HepG2 (cell line): ENCODE data around the gene CDC6. TPM values are rescaled to one million over a fixed set of nuclear protein-coding genes. Genes with fewer than 3 reads are reported as not detected.

Experiments used
- BRCA1 ChIP-seq: sonication (generic); formaldehyde crosslinking; IDR thresholded peaks from 2 replicates; pipeline ENCODE4 v1.4.0; 2020; ENCODE audit warnings: missing genetic modification reagents
- CBX1 ChIP-seq: IDR thresholded peaks from one replicate; pipeline ENCODE4 v1.6.1; 2016; ENCODE audit warnings: antibody characterized with exemption, low read depth
- CC2D1A ChIP-seq: sonication (generic); formaldehyde crosslinking; IDR thresholded peaks from 2 replicates; pipeline ENCODE4 v1.8.1; 2023; ENCODE audit warnings: mild to moderate bottlenecking, missing genetic modification reagents
- GMEB1 ChIP-seq: sonication (generic); formaldehyde crosslinking; IDR thresholded peaks from 2 replicates; pipeline ENCODE4 v1.5.1; 2020; ENCODE audit warnings: missing genetic modification reagents, mild to moderate bottlenecking, borderline replicate concordance
- KDM3A ChIP-seq: IDR thresholded peaks from 2 replicates; pipeline ENCODE4 v1.6.1; 2018; ENCODE audit warnings: low read depth, missing compliant biosample characterization
- MTA1 ChIP-seq: sonication (generic); formaldehyde crosslinking; IDR thresholded peaks from 2 replicates; pipeline ENCODE4 v1.4.0; 2020; ENCODE audit warnings: missing genetic modification reagents, mild to moderate bottlenecking, borderline replicate concordance
- NFATC3 ChIP-seq: sonication (generic); formaldehyde crosslinking; IDR thresholded peaks from 2 replicates; pipeline ENCODE4 v1.5.1; 2020; ENCODE audit warnings: mild to moderate bottlenecking, missing genetic modification reagents
- NR2F2 ChIP-seq: IDR thresholded peaks from 2 replicates; pipeline ENCODE4 v1.6.1; 2012; ENCODE audit warnings: low read depth, inconsistent platforms, borderline replicate concordance
- PAF1 ChIP-seq: IDR thresholded peaks from 2 replicates; pipeline ENCODE4 v1.6.1; 2016; ENCODE audit warnings: missing genetic modification reagents, missing compliant biosample characterization
- SMAD1 ChIP-seq: sonication (generic); formaldehyde crosslinking; IDR thresholded peaks from 2 replicates; pipeline ENCODE4 v1.4.0; 2020; ENCODE audit warnings: missing genetic modification reagents, low read depth, mild to moderate bottlenecking, borderline replicate concordance
- SNAI1 ChIP-seq: sonication (generic); formaldehyde crosslinking; IDR thresholded peaks from 2 replicates; pipeline ENCODE4 v1.5.0; 2020; ENCODE audit warnings: mild to moderate bottlenecking, missing genetic modification reagents, borderline replicate concordance
- SOX13 ChIP-seq, 3 experiments: fragments of 450-650 bp in 1 of 3; sonication (generic) in 1 of 3; formaldehyde crosslinking in 1 of 3; IDR thresholded peaks in 2 of 3; conservative IDR thresholded peaks in 1 of 3; 2 replicates each; pipeline versions ENCODE4 v1.5.0 to v1.6.1; 2016 to 2020; ENCODE audit warnings: antibody characterized with exemption in 1 of 3, mild to moderate bottlenecking in 1 of 3, missing compliant biosample characterization in 1 of 3, missing genetic modification reagents in 1 of 3, moderate library complexity in 1 of 3
- TCF12 ChIP-seq, 2 experiments: fragments of 450-650 bp in 1 of 2; sonication (generic) in 1 of 2; formaldehyde crosslinking in 1 of 2; IDR thresholded peaks; 2 replicates each; pipeline versions ENCODE4 v1.6.1 to v1.8.0; 2017 to 2022; ENCODE audit warnings: antibody characterized with exemption in 1 of 2, mild to moderate bottlenecking in 1 of 2, missing genetic modification reagents in 1 of 2, moderate library complexity in 1 of 2
- YY1 ChIP-seq: IDR thresholded peaks from 2 replicates; pipeline ENCODE4 v1.6.1; 2011; ENCODE audit warnings: low read length, low read depth, moderate library complexity, mild to moderate bottlenecking; ENCODE audit not compliant: insufficient read depth, insufficient replicate concordance
- ZBTB3 ChIP-seq: sonication (generic); formaldehyde crosslinking; IDR thresholded peaks from 2 replicates; pipeline ENCODE4 v1.4.0; 2020; ENCODE audit warnings: low read depth, mild to moderate bottlenecking, moderate library complexity, missing genetic modification reagents, borderline replicate concordance
- ZBTB7A ChIP-seq: sonication (generic); formaldehyde crosslinking; IDR thresholded peaks from 2 replicates; pipeline ENCODE4 v1.8.0; 2022; ENCODE audit warnings: mild to moderate bottlenecking, missing genetic modification reagents
- ZBTB7B ChIP-seq: sonication (generic); formaldehyde crosslinking; IDR thresholded peaks from 2 replicates; pipeline ENCODE4 v1.4.0; 2020; ENCODE audit warnings: missing genetic modification reagents
- ZNF225 ChIP-seq: sonication (generic); formaldehyde crosslinking; IDR thresholded peaks from 2 replicates; pipeline ENCODE4 v1.4.0; 2020; ENCODE audit warnings: mild to moderate bottlenecking, missing genetic modification reagents
- ZNF326 ChIP-seq: sonication (generic); formaldehyde crosslinking; IDR thresholded peaks from 2 replicates; pipeline ENCODE4 v1.4.0; 2020; ENCODE audit warnings: missing genetic modification reagents, borderline replicate concordance
- polyA plus RNA-seq, 8 experiments: library from polyadenylated mRNA; depleted of rRNA in 3 of 8; stranded (reverse) in 7 of 8; unstranded in 1 of 8; fragments of >200 nt; fragmentation: Illumina TruSeq in 4 of 8; extraction: Trizol in 4 of 8; gene quantifications; 2 replicates each; pipeline versions ENCODE4 v1.2.1 to v1.2.3, GENCODE V29; 2011 to 2016; ENCODE audit warnings: low read depth in 4 of 8, missing spikeins in 1 of 8, mixed read lengths in 1 of 8; ENCODE audit not compliant: insufficient read depth in 1 of 8
- total RNA-seq, 5 experiments: library from RNA; depleted of rRNA; stranded (reverse); fragments of >200 nt; fragmentation: Illumina TruSeq; extraction: Trizol; gene quantifications; 2 replicates each; pipeline ENCODE4 v1.2.3, GENCODE V29; 2016; ENCODE audit warnings: low read depth in 1 of 5
- TF ChIP-seq, protein P1 (sequence below): sonication (generic); formaldehyde crosslinking; IDR thresholded peaks from 2 replicates; pipeline ENCODE4 v1.4.0; 2020; ENCODE audit warnings: missing genetic modification reagents
- TF ChIP-seq, protein P2 (sequence below): IDR thresholded peaks from 2 replicates; pipeline ENCODE4 v1.6.1; 2016; ENCODE audit warnings: low read depth
- TF ChIP-seq, protein P3 (sequence below): sonication (generic); formaldehyde crosslinking; IDR thresholded peaks from 2 replicates; pipeline ENCODE4 v1.4.0; 2020; ENCODE audit warnings: missing genetic modification reagents

CDC6 gene
- total and polyA plus RNA-seq, 2 of the 13 experiments (the other 11 are each of a cell fraction or from before 2014, with no cell fraction given): 17.4 to 114 TPM

DNA sequence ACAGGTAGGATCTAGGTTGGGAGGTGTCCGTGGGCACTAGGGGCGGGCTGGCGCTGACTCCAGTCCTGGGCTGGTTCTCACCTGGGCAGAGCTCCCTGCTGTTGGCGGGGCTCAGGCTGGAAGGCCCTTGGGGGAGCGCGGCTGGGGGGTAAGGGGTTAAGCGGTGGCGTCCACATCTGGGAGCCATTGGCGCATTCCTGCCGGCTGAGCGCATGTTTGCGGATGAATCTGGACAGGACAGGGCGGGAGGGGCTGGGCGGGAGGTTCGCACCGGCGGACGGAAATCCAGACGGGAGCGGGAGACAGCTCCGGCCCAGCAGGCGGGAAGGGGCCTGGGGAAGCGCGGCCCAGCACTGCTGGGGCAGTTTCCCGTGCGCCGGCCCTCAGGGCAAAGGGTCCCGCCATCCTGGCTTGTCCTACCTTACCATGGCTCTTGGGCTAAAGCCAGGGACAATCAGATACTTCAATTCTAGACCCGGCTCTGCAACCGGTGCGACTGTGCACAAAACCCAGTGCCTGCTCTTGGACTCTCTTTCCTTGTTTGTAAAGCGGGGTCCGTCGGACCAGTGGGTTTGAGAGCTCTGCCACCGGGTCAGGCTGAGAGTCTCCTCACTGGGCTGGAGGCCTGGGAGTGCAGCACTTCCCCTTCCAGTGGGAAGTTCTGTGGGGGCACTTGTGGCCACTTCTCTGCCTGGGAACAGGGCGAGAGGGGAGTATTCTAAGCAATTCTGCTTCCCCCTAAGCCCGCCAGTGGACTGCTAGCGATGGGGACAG is 29.1 kb downstream of the CDC6 start (continued):
- TF ChIP-seq, protein P1, sequence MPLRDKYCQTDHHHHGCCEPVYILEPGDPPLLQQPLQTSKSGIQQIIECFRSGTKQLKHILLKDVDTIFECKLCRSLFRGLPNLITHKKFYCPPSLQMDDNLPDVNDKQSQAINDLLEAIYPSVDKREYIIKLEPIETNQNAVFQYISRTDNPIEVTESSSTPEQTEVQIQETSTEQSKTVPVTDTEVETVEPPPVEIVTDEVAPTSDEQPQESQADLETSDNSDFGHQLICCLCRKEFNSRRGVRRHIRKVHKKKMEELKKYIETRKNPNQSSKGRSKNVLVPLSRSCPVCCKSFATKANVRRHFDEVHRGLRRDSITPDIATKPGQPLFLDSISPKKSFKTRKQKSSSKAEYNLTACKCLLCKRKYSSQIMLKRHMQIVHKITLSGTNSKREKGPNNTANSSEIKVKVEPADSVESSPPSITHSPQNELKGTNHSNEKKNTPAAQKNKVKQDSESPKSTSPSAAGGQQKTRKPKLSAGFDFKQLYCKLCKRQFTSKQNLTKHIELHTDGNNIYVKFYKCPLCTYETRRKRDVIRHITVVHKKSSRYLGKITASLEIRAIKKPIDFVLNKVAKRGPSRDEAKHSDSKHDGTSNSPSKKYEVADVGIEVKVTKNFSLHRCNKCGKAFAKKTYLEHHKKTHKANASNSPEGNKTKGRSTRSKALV: peak; percentile 60; the same call in 1 of the 2 replicates
- TF ChIP-seq ZNF326 (no peak), PAF1 (CRISPR knock-in tag) (no peak), BRCA1 (CRISPR knock-in tag) (no peak), MTA1 (CRISPR knock-in tag) (0 out of 2 replicates have a peak, but pooled peaks have one; percentile 62), SNAI1 (CRISPR knock-in tag) (0 out of 2 replicates have a peak, but pooled peaks have one; percentile 37), NR2F2 (no peak), CBX1 (peak; percentile 79), NFATC3 (CRISPR knock-in tag) (no peak), ZBTB3 (CRISPR knock-in tag) (0 out of 2 replicates have a peak, but pooled peaks have one; percentile 58), SMAD1 (CRISPR knock-in tag) (no peak), KDM3A (CRISPR knock-in tag) (0 out of 2 replicates have a peak, but pooled peaks have one; percentile 11), ZBTB7A (CRISPR knock-in tag) (peak; percentile 4; the same call in 1 of the 2 replicates), SOX13 (IDR thresholded peaks at IDR 0.05) (no peak; the same call in 1 of the 2 replicates), SOX13 (CRISPR knock-in tag; conservative IDR thresholded peaks at IDR 0.05 in 1 of 2, IDR thresholded peaks at IDR 0.05 in 1 of 2) (peak in 1 of 2 experiments; percentile 33; a peak in 1 of 4 replicates), GMEB1 (CRISPR knock-in tag) (no peak), ZBTB7B (CRISPR knock-in tag) (peak; percentile 72; the same call in 1 of the 2 replicates), ZNF225 (peak; percentile 74), CC2D1A (CRISPR knock-in tag) (no peak), TCF12 (IDR thresholded peaks at IDR 0.05) (no peak), TCF12 (CRISPR knock-in tag; IDR thresholded peaks at IDR 0.05) (no peak), YY1 (peak; percentile 66)
- TF ChIP-seq, protein P2, sequence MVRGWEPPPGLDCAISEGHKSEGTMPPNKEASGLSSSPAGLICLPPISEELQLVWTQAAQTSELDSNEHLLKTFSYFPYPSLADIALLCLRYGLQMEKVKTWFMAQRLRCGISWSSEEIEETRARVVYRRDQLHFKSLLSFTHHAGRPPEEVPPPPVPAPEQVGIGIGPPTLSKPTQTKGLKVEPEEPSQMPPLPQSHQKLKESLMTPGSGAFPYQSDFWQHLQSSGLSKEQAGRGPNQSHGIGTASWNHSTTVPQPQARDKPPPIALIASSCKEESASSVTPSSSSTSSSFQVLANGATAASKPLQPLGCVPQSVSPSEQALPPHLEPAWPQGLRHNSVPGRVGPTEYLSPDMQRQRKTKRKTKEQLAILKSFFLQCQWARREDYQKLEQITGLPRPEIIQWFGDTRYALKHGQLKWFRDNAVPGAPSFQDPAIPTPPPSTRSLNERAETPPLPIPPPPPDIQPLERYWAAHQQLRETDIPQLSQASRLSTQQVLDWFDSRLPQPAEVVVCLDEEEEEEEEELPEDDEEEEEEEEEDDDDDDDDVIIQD (CRISPR knock-in tag): no peak
- TF ChIP-seq, protein P3, sequence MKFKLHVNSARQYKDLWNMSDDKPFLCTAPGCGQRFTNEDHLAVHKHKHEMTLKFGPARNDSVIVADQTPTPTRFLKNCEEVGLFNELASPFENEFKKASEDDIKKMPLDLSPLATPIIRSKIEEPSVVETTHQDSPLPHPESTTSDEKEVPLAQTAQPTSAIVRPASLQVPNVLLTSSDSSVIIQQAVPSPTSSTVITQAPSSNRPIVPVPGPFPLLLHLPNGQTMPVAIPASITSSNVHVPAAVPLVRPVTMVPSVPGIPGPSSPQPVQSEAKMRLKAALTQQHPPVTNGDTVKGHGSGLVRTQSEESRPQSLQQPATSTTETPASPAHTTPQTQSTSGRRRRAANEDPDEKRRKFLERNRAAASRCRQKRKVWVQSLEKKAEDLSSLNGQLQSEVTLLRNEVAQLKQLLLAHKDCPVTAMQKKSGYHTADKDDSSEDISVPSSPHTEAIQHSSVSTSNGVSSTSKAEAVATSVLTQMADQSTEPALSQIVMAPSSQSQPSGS (CRISPR knock-in tag): peak; percentile 91
